Measurements from ENCODE around the gene CENPT. TPM values are rescaled to one million over a fixed set of nuclear protein-coding genes. Genes with fewer than 3 reads are reported as not detected.
A peak's percentile ranks its signal among the peaks of the same experiment; 100 is the strongest.

The CENPT gene
- total and polyA plus RNA-seq, 2 of the 13 experiments (the other 11 are each of a cell fraction or from before 2014, with no cell fraction given), result 40.9 to 43.3 TPM

GRCh38 chr16:67872631-67873434 lies 25.3 kb upstream of the CENPT start, which contains the start of gene EDC4 (continued):
- TF ChIP-seq, protein P1, sequence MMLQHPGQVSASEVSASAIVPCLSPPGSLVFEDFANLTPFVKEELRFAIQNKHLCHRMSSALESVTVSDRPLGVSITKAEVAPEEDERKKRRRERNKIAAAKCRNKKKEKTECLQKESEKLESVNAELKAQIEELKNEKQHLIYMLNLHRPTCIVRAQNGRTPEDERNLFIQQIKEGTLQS (CRISPR knock-in tag; IDR thresholded peaks at IDR 0.05), result peak; percentile 57; the same call in 1 of the 2 replicates
- no peak for TF ChIP-seq ZBTB21 (CRISPR knock-in tag; IDR thresholded peaks at IDR 0.05)
- TF ChIP-seq ZNF224 (CRISPR knock-in tag; IDR thresholded peaks at IDR 0.05), result 0 out of 2 replicates have a peak, but pooled peaks have one; percentile 44
- peak; percentile 66; the same call in 1 of the 2 replicates for TF ChIP-seq ZNF354B (CRISPR knock-in tag; IDR thresholded peaks at IDR 0.05)
- TF ChIP-seq, protein P2, sequence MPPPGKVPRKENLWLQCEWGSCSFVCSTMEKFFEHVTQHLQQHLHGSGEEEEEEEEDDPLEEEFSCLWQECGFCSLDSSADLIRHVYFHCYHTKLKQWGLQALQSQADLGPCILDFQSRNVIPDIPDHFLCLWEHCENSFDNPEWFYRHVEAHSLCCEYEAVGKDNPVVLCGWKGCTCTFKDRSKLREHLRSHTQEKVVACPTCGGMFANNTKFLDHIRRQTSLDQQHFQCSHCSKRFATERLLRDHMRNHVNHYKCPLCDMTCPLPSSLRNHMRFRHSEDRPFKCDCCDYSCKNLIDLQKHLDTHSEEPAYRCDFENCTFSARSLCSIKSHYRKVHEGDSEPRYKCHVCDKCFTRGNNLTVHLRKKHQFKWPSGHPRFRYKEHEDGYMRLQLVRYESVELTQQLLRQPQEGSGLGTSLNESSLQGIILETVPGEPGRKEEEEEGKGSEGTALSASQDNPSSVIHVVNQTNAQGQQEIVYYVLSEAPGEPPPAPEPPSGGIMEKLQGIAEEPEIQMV (CRISPR knock-in tag; IDR thresholded peaks at IDR 0.05; ENCODE audit: low read depth), result no peak; the same call in 1 of the 2 replicates
- no peak for TF ChIP-seq NKX3-1 (CRISPR knock-in tag; IDR thresholded peaks at IDR 0.05)
- TF ChIP-seq IRF9 (CRISPR knock-in tag; IDR thresholded peaks at IDR 0.05; ENCODE audit: borderline replicate concordance), result peak; percentile 94
- TF ChIP-seq, protein P3, sequence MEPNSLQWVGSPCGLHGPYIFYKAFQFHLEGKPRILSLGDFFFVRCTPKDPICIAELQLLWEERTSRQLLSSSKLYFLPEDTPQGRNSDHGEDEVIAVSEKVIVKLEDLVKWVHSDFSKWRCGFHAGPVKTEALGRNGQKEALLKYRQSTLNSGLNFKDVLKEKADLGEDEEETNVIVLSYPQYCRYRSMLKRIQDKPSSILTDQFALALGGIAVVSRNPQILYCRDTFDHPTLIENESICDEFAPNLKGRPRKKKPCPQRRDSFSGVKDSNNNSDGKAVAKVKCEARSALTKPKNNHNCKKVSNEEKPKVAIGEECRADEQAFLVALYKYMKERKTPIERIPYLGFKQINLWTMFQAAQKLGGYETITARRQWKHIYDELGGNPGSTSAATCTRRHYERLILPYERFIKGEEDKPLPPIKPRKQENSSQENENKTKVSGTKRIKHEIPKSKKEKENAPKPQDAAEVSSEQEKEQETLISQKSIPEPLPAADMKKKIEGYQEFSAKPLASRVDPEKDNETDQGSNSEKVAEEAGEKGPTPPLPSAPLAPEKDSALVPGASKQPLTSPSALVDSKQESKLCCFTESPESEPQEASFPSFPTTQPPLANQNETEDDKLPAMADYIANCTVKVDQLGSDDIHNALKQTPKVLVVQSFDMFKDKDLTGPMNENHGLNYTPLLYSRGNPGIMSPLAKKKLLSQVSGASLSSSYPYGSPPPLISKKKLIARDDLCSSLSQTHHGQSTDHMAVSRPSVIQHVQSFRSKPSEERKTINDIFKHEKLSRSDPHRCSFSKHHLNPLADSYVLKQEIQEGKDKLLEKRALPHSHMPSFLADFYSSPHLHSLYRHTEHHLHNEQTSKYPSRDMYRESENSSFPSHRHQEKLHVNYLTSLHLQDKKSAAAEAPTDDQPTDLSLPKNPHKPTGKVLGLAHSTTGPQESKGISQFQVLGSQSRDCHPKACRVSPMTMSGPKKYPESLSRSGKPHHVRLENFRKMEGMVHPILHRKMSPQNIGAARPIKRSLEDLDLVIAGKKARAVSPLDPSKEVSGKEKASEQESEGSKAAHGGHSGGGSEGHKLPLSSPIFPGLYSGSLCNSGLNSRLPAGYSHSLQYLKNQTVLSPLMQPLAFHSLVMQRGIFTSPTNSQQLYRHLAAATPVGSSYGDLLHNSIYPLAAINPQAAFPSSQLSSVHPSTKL (CRISPR knock-in tag; IDR thresholded peaks at IDR 0.05), result peak; percentile 72; the same call in 1 of the 2 replicates
- TF ChIP-seq, protein P4, sequence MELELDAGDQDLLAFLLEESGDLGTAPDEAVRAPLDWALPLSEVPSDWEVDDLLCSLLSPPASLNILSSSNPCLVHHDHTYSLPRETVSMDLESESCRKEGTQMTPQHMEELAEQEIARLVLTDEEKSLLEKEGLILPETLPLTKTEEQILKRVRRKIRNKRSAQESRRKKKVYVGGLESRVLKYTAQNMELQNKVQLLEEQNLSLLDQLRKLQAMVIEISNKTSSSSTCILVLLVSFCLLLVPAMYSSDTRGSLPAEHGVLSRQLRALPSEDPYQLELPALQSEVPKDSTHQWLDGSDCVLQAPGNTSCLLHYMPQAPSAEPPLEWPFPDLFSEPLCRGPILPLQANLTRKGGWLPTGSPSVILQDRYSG (CRISPR knock-in tag; IDR thresholded peaks at IDR 0.05), result no peak; the same call in 1 of the 2 replicates
- peak; percentile 98 for TF ChIP-seq RBM22 (optimal IDR thresholded peaks at IDR 0.05; ENCODE audit: low read length)
- TF ChIP-seq BCL6 (CRISPR knock-in tag; IDR thresholded peaks at IDR 0.05), result peak; percentile 35; the same call in 1 of the 2 replicates
- peak; percentile 95 for TF ChIP-seq ZNF501 (CRISPR knock-in tag; IDR thresholded peaks at IDR 0.05)
- TF ChIP-seq NCOR1 (IDR thresholded peaks at IDR 0.05; ENCODE audit: borderline replicate concordance, low read length), result no peak
- 0 out of 2 replicates have a peak, but pooled peaks have one; percentile 54 for TF ChIP-seq ELF4 (CRISPR knock-in tag; IDR thresholded peaks at IDR 0.05; ENCODE audit: borderline replicate concordance)
- TF ChIP-seq ZNF280D (CRISPR knock-in tag; IDR thresholded peaks at IDR 0.05), result no peak
- no peak for TF ChIP-seq PRPF4 (IDR thresholded peaks at IDR 0.05; ENCODE audit: low read depth, low read length, poor library complexity, severe bottlenecking)
- TF ChIP-seq ZFP36 (IDR thresholded peaks at IDR 0.05; ENCODE audit: borderline replicate concordance, low read depth, low read length, partially characterized antibody), result no peak
